Choroid plexus epithelial cell (primary cell): ENCODE data around the gene GRIA2.

Source experiments
- DNase-seq: peaks from one replicate; pipeline ENCODE4 v3.0.0-alpha.2; 2010; ENCODE audit warnings: low read depth
- H3K4me3 ChIP-seq: 2 replicates; pipeline ENCODE4 v1.5.1; 2011; ENCODE audit warnings: low read depth, mild to moderate bottlenecking, control low read depth, low read length, moderate library complexity
- TF ChIP-seq, protein P1 (sequence below): conservative IDR thresholded peaks from 2 replicates; pipeline ENCODE4 v1.5.1; 2011; ENCODE audit warnings: low read depth, mild to moderate bottlenecking, control low read depth, inconsistent platforms, low read length, moderate library complexity

The GRIA2 gene

DNA sequence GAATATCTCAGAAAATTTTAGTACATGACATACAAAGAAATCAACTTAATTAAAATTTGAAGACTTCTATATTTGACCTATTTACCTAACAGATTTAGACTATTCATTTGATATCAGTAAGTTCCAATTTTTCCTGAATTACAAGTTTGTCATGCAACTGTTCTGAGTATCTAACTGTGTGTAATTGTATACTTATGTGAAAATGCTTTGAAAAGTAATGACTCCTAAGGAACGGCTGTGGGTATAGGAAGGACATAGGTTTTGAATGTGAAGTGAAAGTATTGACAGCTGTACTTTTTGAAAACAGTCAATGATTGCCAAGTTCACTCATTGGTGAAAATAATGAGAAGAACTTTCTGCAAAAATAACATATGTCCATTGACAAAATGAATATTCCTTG is 2.9 kb downstream of the GRIA2 start:
- no peak overlapping the region for H3K4me3 ChIP-seq
- no peak for DNase-seq
- TF ChIP-seq, protein P1, sequence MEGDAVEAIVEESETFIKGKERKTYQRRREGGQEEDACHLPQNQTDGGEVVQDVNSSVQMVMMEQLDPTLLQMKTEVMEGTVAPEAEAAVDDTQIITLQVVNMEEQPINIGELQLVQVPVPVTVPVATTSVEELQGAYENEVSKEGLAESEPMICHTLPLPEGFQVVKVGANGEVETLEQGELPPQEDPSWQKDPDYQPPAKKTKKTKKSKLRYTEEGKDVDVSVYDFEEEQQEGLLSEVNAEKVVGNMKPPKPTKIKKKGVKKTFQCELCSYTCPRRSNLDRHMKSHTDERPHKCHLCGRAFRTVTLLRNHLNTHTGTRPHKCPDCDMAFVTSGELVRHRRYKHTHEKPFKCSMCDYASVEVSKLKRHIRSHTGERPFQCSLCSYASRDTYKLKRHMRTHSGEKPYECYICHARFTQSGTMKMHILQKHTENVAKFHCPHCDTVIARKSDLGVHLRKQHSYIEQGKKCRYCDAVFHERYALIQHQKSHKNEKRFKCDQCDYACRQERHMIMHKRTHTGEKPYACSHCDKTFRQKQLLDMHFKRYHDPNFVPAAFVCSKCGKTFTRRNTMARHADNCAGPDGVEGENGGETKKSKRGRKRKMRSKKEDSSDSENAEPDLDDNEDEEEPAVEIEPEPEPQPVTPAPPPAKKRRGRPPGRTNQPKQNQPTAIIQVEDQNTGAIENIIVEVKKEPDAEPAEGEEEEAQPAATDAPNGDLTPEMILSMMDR = no peak

DNA sequence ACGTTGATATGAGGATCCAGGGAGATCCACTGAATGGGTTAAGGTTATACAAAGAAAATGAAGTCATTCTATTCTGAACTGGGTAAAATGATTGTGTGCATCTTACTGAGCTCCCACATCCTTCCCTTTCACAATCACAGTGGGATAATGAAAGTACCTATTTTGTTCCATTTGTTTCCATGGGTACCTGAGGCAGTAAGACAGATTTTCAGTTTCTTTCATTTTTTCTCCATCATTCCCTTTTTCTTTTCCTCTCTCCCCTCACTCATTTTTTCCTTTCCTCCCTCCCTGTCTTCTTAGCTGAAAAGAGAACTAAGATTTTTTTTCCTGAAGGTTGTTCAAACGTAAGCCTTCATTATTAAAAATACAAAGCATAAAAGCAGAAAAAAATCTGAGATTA is 4.6 kb downstream of the GRIA2 start:
- no peak overlapping the region for H3K4me3 ChIP-seq
- no peak for DNase-seq
- TF ChIP-seq, protein P1 = no peak

DNA sequence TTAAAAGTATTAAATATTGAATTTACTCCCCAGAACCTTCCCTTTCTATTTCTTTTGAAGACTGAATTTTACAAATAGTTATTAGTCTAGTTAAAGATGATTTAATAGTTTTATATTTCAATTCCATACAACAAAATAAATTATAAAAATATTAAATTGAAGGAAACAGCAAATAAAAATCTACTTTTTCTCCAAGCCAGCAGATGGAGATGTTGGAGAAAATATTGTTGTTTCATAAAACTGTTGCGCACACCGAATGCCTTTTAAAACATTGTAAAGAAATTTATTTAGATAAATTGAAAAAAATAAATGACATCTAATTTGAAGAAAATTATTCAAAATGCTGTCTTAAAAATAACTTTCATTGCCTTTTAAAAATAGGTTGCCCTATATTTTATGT is 5.5 kb downstream of the GRIA2 start:
- DNase-seq = no peak
- no peak overlapping the region for H3K4me3 ChIP-seq
- TF ChIP-seq, protein P1 = no peak

DNA sequence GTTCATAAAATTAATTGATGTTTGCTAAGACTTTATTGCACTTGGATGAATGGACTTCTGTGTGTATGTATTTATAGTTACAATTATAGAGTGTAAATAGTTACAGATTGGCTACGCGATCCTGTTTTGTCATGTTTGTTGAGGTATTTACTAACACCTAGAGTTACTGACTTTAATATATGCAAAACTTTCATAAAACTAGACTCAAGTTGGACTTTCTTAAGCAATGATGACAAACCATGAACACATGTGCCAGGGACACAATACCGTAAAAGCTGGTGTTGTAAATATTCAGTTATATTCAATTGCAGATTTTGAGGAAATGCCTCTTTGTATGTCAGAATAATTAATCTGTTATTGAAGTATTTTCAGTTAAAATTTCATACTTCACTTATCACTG is 6.1 kb downstream of the GRIA2 start:
- DNase-seq = no peak
- TF ChIP-seq, protein P1 = no peak
- H3K4me3 ChIP-seq = no peak overlapping the region

DNA sequence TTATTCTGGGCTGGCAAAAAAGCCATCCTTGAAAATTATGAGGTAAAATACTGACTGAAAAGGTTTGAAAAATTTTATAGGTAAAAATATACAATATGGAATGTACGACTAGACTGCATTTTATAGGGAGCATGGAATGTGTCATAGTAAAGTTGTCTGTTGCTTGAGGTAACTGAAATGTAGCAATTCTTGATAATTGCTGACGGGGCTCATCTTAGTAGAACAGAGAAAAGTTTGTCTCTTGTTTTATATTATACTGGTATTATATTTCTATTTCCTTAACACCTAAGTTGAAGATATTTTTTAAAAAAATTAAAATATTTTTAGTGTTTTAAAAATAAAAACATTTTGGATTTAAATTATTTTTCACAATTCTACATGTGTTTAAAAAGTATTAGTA is 11.0 kb downstream of the GRIA2 start:
- TF ChIP-seq, protein P1 = no peak
- H3K4me3 ChIP-seq = no peak overlapping the region
- no peak for DNase-seq

DNA sequence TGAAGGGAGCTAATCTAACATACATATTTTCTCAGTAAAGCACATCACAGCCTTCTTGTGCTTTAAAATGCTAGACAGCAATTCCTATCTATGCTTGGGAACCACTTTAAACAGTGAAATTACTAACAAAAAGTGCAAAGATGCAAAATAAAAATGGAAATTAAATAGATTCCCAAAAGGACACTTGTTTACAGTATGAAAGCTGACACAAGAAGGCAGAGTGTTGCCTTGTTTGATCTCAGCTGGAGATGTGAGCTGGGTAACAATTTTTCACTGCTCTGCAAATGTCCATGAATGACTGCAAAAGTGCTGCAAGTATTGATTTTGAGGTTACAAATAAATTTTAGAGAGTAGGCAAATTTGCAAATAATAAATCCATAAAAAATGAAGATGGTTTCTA is 22.3 kb downstream of the GRIA2 start:
- no peak overlapping the region for H3K4me3 ChIP-seq
- TF ChIP-seq, protein P1 = no peak
- no peak for DNase-seq

DNA sequence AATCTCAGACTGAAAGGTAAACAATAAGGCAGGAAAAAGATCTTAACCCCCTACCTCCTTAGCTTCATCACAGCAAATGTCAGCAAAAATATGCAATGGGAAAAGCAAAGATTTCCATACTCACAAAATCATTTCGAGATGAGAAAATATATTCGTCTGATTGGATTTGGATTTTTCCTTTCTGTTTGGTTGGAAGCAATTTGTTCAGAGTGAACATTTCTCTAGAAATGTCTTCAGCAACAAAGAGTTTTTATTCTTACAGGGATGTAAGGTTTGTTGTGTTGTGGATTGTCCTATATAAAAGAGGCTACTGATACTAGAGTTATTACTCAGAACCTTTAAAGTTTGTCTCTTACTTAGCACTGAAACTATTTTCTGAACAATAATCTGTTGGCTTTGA is 23.8 kb downstream of the GRIA2 start:
- DNase-seq = no peak
- no peak overlapping the region for H3K4me3 ChIP-seq
- TF ChIP-seq, protein P1 = no peak
